GM12892 (cell line): Measurements from ENCODE around the gene NKX2-1.

ENCODE experiments used
- POLR2A ChIP-seq: IDR thresholded peaks from 2 replicates; pipeline ENCODE4 v1.6.1; 2011; ENCODE audit warnings: low read depth, low read length, control low read depth
- POLR2AphosphoS5 ChIP-seq: IDR thresholded peaks from 2 replicates; pipeline ENCODE4 v1.6.1; 2011; ENCODE audit warnings: low read depth, low read length, control low read depth
- TAF1 ChIP-seq: IDR thresholded peaks from 2 replicates; pipeline ENCODE4 v1.6.1; 2011; ENCODE audit warnings: low read depth, mild to moderate bottlenecking, control low read depth, low read length, borderline replicate concordance

GRCh38 chr14:36507847-36508417 is 12.1 kb downstream of the NKX2-1 start:
- TF ChIP-seq POLR2A (no peak), POLR2AphosphoS5 (no peak), TAF1 (no peak)
